Lower leg skin (tissue), 4 donors: Measurements from ENCODE around the gene PERP. TPM values are rescaled to one million over a fixed set of nuclear protein-coding genes. Genes with fewer than 3 reads are reported as not detected.

Experiments used
- DNase-seq, 2 donors: peaks; one replicate each; pipeline ENCODE4 v3.0.0-alpha.2; 2019; ENCODE audit warnings: low spot score in 2 of 2
- H3K4me3 ChIP-seq: fragments of 200-600 bp; sonication (generic); 2 replicates; pipeline ENCODE4 v1.5.1; 2017; ENCODE audit warnings: mild to moderate bottlenecking, low read depth; ENCODE audit not compliant: poor library complexity, severe bottlenecking
- CTCF ChIP-seq, 3 donors: fragments of 450-650 bp; IDR thresholded peaks; one replicate each; pipeline ENCODE4 v1.5.1; 2016; ENCODE audit warnings: antibody characterized with exemption in 3 of 3, mild to moderate bottlenecking in 3 of 3, moderate library complexity in 2 of 3
- POLR2A ChIP-seq, 2 donors: fragments of 450-650 bp; IDR thresholded peaks; one replicate each; pipeline ENCODE4 v1.6.1; 2016 to 2017; ENCODE audit warnings: antibody characterized with exemption in 2 of 2, mild to moderate bottlenecking in 1 of 2, moderate library complexity in 1 of 2
- WGBS, 2 donors: methylation state at CpG; one replicate each; pipeline ENCODE4 v1.1.5; 2018; 5-methylcytosine and 5-hydroxymethylcytosine counted together
- intact Hi-C: fragments of 100-400 bp; cut with DNase I; formaldehyde crosslinking; loops from one replicate; pipeline ENCODE4 v1.15.0; 2023; ENCODE audit warnings: low total_unique reads
- total RNA-seq, 4 donors: library from RNA; depleted of rRNA; stranded (reverse); fragments of >200 nt; gene quantifications; one replicate each; pipeline ENCODE4 v1.1.0, GENCODE V29; 2016

The PERP gene
- total RNA-seq, 4 donors from 2014 or later, result 1,452 to 1,932 (median 1,836) TPM

DNA sequence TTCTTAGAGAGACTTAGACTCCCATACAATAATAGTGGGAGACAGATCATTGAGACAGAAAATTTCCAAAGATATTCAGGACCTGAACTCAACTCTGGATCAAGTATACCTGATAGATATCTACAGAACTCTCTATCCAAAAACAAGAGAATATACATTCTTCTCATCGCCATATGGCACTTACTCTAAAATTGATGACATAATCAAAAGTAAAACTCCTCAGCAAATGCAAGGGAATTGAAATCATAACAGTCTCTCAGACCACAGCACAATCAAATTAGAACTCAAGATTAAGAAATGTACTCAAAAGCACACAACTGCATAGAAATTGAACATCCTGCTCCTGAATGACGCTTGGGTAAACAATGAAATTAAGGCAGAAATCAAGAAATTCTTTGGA lies 28.7 kb downstream of the PERP start:
- no peak for DNase-seq
- H3K4me3 ChIP-seq, result no peak overlapping the region
- WGBS, 2 donors, result 88 to 91% methylated on average over 2 of the region's 2 CpGs
- intact Hi-C loops, result no loop called here
- TF ChIP-seq POLR2A (IDR thresholded peaks at IDR 0.05) (no peak), CTCF (IDR thresholded peaks at IDR 0.05) (no peak)

DNA sequence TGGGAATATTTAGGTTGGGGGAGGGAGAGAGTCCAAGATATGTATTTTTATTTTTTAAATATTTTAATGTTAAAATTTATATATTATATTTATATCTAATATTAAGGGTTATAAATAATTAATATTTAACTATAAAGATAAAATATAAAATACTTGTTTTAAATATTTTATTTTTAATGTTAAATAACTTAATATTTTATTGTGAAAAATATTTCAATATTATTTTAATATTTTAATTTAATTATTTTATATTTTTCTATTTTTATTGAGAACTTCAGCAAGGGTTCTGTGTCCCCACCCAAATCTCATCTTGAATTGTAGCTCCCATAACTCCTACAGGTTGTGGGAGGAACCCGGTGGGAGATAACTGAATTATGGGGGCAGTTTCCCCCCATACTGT lies 34.0 kb downstream of the PERP start:
- no peak overlapping the region for H3K4me3 ChIP-seq
- intact Hi-C loops, result no loop called here
- 98 to 100% methylated on average over 1 of the region's 1 CpG for WGBS, 2 donors
- TF ChIP-seq CTCF (IDR thresholded peaks at IDR 0.05) (no peak), POLR2A (IDR thresholded peaks at IDR 0.05) (no peak)
- DNase-seq, result no peak

DNA sequence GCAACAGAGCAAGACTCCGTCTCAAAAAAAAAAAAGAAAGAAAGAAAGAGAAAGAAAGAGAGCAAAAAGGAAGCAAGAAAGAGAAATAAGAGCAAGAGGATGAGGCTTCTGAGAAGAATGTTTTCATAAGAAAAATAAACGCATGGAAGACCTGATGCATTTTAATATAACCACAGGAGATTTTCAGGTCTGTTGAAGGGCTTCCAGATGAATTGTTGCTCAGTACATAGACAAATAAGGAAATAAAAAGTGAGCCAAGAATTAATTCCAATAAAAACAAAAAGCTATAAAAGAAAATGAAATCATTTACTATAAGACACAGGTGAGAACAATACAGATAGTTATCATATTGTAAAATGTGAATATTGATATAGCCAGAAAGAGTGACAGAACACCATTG lies 43.5 kb downstream of the PERP start:
- TF ChIP-seq CTCF (IDR thresholded peaks at IDR 0.05) (no peak), POLR2A (IDR thresholded peaks at IDR 0.05) (no peak)
- no peak for DNase-seq
- intact Hi-C loops, result no loop called here
- 78 to 81% methylated on average over 2 of the region's 2 CpGs for WGBS, 2 donors
- no peak overlapping the region for H3K4me3 ChIP-seq

- no peak overlapping the region for H3K4me3 ChIP-seq
- WGBS, 2 donors, result 69 to 73% methylated on average over 1 of the region's 1 CpG
- DNase-seq, result no peak
- intact Hi-C loops, result no loop called here
- TF ChIP-seq CTCF (IDR thresholded peaks at IDR 0.05) (no peak), POLR2A (IDR thresholded peaks at IDR 0.05) (no peak)
Measured at GRCh38 chr6:138054982-138055381, 52.2 kb downstream of the PERP start.

GRCh38 chr6:138052783-138053182 lies 54.4 kb downstream of the PERP start:
- 93 to 97% methylated on average over 3 of the region's 3 CpGs for WGBS, 2 donors
- no peak overlapping the region for H3K4me3 ChIP-seq
- intact Hi-C loops, result no loop called here
- TF ChIP-seq POLR2A (IDR thresholded peaks at IDR 0.05) (no peak), CTCF (IDR thresholded peaks at IDR 0.05) (no peak)
- no peak for DNase-seq

- TF ChIP-seq CTCF (IDR thresholded peaks at IDR 0.05) (no peak), POLR2A (IDR thresholded peaks at IDR 0.05) (no peak)
- intact Hi-C loops, result no loop called here
- 72 to 77% methylated on average over 1 of the region's 1 CpG for WGBS, 2 donors
- H3K4me3 ChIP-seq, result no peak overlapping the region
- DNase-seq, result no peak
Measured at GRCh38 chr6:138044972-138045371, 62.2 kb downstream of the PERP start.
